Vagina (tissue), 2 donors: Measurements from ENCODE around the gene SUPT4H1.

Experiments used
- CTCF ChIP-seq, 3 experiments: fragments of 450-650 bp in 2 of 3; fragments of 200-600 bp in 1 of 3; sonication (generic) in 1 of 3; IDR thresholded peaks; one replicate each; pipeline ENCODE4 v1.5.1; 2017 to 2019; ENCODE audit warnings: antibody characterized with exemption in 3 of 3, mild to moderate bottlenecking in 2 of 3, moderate library complexity in 2 of 3
- POLR2A ChIP-seq, 2 donors: fragments of 450-650 bp; IDR thresholded peaks; one replicate each; pipeline ENCODE4 v1.6.1; 2017; ENCODE audit warnings: antibody characterized with exemption in 2 of 2, mild to moderate bottlenecking in 2 of 2, moderate library complexity in 2 of 2
- POLR2AphosphoS5 ChIP-seq, 2 donors: sonication (generic); formaldehyde crosslinking; IDR thresholded peaks; one replicate each; pipeline ENCODE4 v1.9.0; 2017; ENCODE audit warnings: antibody characterized with exemption in 2 of 2, mild to moderate bottlenecking in 2 of 2, low read depth in 1 of 2; ENCODE audit not compliant: insufficient read depth in 1 of 2

GRCh38 chr17:58336456-58337209, 15.4 kb downstream of the SUPT4H1 start:
- TF ChIP-seq POLR2AphosphoS5 (IDR thresholded peaks at IDR 0.05; ENCODE audit: insufficient read depth in 1 of 2, low read depth in 1 of 2) (no peak), CTCF (IDR thresholded peaks at IDR 0.05) (no peak), POLR2A (IDR thresholded peaks at IDR 0.05) (no peak)
